ENCODE results near the gene PI4KA.

- TF ChIP-seq, protein P1, sequence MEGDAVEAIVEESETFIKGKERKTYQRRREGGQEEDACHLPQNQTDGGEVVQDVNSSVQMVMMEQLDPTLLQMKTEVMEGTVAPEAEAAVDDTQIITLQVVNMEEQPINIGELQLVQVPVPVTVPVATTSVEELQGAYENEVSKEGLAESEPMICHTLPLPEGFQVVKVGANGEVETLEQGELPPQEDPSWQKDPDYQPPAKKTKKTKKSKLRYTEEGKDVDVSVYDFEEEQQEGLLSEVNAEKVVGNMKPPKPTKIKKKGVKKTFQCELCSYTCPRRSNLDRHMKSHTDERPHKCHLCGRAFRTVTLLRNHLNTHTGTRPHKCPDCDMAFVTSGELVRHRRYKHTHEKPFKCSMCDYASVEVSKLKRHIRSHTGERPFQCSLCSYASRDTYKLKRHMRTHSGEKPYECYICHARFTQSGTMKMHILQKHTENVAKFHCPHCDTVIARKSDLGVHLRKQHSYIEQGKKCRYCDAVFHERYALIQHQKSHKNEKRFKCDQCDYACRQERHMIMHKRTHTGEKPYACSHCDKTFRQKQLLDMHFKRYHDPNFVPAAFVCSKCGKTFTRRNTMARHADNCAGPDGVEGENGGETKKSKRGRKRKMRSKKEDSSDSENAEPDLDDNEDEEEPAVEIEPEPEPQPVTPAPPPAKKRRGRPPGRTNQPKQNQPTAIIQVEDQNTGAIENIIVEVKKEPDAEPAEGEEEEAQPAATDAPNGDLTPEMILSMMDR (IDR thresholded peaks at IDR 0.05) = no peak
- TF ChIP-seq EP300 (IDR thresholded peaks at IDR 0.05) = peak in 1 of 2 donors; percentile 11
These were observed 94.8 kb downstream of the PI4KA start for GRCh38 chr22:20763630-20764470.

Data from tibial nerve (tissue), 4 donors.